GM21390 (cell line): Measurements from ENCODE around the gene PPCS.
"Not testable (repeated sequence)": the region's sequence is repeated elsewhere in the genome, so short reads cannot be mapped to it uniquely, and the experiment has no call there.

Source experiments
- ATAC-seq: cut with Tn5 transposase; IDR thresholded peaks from one replicate; pipeline ENCODE4 v1.9.1; 2021; ENCODE audit not compliant: unreplicated experiment

The PPCS gene

DNA sequence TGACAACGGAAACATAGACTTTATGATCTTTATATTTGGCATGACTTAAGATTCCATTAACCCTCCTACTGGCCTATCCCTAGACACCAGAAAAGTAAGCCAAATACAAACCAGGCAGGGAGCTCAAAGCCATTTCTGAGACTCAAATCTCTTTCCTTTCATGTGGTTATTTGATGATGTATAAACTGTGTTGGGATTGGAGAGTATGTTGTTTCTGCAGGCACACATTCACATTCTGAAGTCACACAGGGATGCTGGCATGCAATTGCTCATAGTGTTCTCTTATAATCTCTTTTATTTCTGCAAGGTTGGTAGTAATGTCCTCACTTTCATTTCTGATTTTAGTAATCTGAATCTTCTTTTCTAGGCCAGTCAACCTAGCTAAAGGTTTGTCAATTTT lies 6.3 kb upstream of the PPCS start:
- ATAC-seq = no peak

DNA sequence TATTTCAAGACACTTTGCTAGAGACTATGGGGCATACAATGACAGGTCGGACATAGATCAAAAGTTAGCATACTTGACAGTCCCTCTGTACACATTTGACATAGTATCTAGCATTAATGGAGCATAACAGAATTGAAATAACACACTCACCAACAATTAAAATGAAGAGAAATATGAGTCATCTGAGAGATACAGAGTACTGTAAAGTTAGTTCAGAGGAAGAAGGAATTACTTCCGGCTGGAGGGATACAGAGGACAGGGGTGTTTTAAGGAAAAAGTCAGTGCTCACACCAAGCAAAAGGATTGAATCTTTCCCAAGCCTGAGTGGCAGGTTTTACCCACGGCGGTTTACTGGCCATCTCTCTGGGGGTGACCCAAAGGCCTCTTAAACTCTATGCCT lies 3.0 kb upstream of the PPCS start:
- no peak for ATAC-seq

DNA sequence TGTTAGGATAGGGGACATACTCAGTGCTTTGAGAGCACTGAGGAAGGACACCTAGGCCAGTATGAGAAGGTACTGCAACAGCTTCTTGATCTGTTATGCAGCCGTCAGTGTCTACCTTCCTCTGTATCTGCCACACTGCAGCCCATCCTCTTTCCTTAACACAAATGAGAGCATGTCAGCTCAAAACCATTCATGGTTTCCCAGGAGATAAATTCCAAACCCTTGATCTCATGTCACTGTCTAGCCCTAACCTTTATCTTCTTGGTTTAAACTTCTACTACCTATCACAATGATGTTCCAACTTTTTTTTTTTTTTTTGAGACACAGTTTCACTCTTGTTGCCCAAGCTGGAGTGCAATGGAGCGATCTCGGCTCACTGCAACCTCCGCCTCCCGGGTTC lies 1.9 kb upstream of the PPCS start:
- ATAC-seq = no peak

DNA sequence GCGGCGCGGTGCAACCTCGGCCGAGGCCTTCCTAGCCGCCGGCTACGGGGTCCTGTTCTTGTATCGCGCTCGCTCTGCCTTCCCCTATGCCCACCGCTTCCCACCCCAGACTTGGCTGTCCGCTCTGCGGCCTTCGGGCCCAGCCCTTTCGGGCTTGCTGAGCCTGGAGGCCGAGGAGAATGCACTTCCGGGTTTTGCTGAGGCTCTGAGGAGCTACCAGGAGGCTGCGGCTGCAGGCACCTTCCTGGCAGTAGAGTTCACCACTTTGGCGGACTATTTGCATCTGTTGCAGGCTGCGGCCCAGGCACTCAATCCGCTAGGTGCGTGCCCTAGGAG lies 379 bp downstream of the PPCS start:
- ATAC-seq = peak; percentile 51

DNA sequence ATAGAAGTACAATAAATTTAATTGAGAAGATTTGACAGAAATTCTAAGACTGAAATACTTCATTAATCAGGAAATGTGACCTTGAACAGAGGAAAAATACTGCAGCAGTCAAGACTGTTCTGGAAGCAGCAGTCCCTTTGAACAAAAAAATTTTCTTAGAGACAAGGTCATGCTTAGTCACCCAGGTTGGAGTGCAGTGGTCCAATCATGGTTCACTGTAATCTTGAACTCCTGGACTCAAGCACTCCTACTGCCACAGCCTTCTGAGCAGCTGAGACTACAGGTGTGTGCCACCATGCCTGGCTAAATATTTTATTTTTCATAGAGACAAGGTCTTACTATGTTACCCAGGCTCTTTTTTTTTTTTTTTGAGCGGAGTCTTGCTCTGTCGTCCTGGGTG lies 4.9 kb downstream of the PPCS start:
- ATAC-seq = no peak

DNA sequence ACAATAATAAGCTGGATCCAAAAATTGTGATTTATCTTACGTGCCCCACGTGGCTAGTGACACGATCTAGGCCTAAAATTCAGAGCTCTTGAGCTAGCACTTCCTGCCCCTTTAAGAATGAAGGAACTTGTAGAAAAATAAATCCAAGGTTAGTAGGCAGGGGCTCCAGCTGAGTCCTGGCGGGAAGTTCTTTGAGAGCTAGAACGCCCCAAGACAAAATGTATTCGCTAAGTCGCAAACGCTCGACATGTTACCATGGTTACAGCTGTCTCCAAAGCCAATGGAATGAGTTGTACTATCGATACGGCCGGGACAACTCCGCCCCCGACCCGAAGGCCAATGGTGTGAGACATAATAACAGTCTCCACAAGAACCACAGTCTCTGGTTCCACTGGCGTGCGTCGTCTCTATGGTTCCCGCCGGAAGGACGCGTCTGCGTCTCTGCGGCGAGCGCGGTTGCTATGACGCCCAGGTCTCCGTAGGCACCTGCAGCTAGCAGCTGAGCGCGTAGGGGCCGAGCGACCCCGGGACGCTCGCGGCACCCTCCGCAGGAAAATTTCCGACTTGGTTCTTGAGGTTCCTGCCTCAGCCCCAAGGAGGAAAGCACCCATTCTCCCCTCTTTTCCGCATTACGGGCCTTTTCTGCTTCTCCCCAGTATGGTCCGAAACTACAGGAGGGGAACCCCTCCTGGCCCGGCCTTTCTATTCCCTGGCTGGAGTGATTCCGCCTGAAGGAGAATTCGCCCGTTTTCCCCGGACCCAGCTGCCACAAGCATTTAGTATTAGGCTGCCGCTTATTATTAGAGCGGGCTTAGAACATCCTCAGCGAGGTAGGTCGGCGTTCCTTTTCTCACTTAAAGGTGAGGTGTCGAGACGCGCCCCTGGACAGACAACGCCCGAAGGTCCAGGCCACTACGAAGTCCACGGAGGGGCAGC lies 6.8 kb downstream of the PPCS start, which contains the start of gene CCDC30:
CCDC30 (plus strand) TSS at position 459 of the 936 bp plus-strand sequence. CDS start 17,266 bp downstream, outside the sequence.
- peak; percentile 99 for ATAC-seq

DNA sequence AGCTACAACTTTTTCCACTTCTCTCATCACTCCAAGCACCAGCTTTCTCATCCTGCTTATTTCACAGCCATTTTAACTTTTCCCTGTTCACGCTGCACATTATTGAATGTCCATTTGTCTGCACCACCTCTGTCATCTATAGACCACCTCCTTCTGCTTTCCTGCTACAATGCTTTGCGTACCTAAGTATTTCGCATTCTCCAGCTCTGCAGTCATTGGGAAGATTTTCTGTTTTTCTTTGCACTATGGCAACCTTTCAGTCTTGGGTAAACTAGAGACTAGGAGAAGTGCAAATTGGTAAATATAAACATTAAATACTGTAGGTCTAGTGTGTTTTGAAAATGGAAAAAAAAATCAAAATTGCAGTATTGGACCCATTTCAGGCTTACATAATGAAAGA lies 7.6 kb downstream of the PPCS start:
- ATAC-seq = no peak

DNA sequence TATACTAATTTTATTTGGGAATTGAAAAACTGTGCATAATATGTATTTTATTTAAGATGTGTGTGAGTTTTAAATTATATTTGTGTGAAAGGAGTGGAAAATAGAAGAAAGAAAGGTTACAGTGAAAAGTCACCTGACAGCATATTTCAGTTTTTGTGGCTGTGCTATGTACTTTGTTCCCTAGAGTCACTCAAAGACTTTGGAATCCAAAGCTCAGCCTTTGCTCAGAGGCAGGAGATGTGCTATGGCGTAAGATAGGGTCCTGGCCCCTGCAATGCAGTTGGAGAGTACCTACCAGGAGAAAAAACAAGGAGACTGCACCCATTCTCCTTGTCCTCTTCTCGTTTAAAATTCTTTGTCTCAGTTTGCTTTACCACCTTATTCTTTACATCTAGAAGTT lies 9.7 kb downstream of the PPCS start:
- ATAC-seq = no peak

DNA sequence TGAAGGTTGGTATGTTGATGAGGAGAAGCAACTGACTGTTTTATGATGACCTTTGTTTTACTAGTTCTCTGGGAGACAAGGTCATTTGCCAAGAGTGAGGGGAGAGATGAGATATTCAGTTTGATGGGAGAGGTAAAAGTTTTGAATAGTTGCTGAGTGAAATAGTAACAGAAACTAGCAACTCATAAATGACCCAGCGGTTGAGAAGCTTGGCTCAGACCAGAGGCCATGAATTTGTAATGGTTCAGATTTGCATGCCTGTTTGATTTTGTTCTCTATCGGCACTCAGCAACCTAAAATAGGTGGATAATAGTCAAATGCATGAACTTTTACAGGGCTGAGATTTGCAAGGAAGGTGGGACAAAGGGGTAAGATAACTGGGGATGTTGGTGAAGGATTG lies 13.4 kb downstream of the PPCS start:
- no peak for ATAC-seq

DNA sequence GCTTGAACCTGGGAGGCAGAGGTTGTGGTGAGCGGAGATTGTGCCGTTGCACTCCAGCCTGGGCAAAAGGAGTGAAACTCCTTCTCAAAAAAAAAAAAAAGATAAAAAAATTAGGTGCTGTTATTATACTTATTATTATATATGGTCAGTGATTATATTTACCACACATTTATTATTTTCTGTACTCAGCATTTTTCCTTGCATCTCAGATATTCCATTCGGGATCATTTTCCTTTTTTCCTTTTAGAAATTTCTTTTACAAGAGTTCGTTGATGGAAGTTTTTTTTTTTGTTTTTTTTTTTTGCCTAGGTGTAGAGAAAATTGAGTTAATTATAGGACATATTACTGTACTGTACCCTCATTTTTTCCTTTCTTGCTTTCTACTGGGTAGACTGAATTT lies 20.3 kb downstream of the PPCS start:
- ATAC-seq = no peak

DNA sequence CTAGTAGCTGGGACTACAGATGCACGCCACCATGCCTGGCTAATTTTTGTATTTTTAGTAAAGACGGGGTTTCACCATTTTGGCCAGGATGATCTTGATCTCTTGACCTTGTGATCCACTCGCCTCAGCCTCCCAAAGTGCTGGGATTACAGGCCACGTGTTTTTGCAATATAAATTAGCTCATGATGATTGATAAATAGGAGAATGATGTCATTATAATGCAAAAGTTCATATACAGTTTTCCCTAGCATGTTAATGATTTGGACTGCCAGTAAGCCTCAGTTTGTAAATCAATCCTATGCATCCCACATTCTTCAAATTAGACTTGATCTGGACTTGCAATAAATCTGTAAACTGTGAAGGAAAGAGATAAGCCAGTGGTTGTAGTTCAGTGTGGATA lies 21.0 kb downstream of the PPCS start:
- not testable (repeated sequence) for ATAC-seq

DNA sequence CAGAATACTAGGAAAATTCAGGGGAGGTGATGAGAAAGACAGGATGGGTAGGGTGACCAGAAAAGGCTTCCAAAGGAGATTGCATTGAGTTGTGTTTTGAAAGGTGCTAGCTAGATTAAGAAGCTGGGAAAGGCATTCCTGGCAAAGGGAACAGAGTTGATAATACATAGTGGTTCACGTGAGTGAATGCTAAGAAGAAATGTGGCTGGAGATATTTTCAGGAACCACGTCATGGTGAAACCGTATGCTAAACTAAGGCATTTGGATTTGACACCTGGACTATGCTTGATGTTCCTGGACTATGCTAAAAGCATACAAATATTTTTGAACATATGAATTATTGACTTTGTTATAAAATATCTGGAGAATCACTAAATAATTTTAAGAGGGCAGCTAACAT lies 21.4 kb downstream of the PPCS start:
- no peak for ATAC-seq

DNA sequence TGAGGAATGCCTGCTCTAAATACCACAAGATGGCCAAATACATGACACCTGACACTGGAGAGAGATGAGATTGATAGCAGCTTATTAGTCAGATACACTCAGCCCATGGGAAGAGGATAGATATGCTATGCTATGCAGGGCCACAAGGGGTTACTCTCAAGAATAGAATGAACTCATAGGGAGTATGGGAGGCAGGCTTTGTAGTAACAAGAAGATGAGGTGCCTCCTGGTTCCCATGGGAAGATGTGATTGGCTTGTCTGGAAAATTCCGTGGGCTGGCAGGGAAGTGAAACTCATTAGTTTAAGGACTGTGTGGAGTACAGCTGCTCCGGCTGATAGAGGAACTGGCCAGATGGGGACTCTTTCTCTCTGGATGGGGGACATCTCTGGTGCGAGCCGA lies 23.3 kb downstream of the PPCS start:
- ATAC-seq = no peak

DNA sequence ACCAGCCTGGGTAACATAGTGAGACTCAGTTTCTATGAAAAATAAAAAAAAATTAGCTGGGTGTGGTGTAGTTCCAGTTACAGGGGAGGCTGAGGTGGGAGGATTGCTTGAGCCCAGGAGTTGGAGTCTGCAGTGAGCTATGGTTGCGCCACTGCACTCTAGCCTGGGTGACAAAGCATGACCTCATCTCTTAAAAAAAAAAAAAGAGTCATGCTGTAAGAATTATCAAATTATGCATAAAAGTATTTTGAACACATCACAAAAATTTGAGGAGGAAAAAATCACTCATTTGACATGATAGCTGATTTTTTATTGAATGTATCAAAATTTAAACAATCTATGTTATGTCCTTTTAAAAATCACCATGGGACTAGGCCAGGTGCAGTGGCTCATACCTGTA lies 24.6 kb downstream of the PPCS start:
- no peak for ATAC-seq

DNA sequence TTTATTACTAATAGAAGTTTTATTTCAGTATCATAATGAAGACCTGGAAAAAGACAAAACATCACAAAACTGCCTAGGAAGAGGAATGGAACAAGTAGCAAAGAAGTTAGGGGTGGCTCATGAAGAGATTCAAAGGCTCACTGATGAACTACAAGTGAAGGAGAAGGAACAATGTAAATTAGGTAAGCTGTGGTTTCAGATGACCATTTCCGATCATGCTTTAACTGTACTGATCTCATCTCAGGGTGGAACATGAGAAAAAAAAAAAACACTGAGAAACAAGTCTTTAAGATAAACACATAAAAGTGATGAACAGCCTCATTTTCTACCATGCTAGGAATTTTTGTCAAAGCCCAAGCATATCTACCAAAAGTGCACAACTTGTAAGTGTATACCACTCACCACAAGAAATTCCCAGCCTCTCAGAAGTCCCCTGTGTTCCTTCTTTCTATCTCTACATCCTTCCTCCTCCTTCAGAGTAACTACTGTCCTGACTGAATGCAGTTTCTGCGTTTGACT lies 26.4 kb downstream of the PPCS start:
- ATAC-seq = no peak

DNA sequence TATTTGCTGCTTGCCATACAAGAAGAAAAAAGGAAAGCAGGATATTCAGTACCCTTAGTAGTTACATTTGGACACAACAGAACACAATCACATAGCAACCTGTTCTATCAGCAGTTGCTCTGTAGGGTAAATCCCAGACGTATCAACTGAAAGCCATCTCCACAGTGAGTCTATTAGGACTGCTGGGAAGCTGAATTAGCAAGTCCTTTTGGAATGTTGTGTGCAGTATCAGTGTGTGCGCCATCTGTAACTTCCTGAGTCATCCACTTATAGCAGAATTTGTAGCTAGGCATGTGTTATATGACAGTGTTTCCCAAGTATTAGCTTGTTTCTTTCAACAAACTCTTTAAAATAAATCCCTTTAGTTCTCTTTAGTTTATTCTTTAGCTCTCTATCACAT lies 28.0 kb downstream of the PPCS start:
- no peak for ATAC-seq

DNA sequence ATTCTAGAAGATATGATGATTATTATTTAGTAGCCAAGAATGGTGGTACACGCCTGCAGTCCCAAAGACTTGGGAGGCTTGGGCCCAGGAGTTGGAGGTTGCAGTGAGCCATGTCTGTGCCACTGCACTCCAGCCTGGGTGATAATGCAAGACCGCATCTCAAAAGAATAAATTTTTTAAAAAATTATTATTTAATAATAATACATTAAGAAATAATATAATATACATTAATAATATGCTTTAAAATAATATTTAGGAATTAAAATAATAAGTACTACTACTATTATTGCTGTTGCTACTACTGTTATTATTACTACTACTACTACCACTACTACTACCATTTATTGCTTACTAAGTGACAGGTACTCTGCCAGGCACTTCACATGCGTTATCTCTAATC lies 33.9 kb downstream of the PPCS start:
- no peak for ATAC-seq

DNA sequence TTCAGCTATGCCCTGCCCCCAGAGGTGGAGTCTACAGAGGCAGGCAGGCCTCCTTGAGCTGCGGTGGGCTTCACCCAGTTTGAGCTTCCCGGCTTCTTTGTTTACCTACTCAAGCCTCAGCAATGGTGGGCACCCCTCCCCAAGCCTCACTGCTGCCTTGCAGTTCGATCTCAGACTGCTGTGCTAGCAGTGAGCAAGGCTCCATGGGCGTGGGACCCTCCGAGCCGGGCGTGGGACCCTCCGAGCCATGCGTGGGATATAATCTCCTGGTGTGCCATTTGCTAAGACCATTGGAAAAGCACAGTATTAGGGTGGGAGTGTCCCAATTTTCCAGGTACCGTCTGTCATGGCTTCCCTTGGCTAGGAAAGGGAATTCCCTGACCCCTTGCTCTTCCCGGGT lies 45.7 kb downstream of the PPCS start:
- ATAC-seq = not testable (repeated sequence)

DNA sequence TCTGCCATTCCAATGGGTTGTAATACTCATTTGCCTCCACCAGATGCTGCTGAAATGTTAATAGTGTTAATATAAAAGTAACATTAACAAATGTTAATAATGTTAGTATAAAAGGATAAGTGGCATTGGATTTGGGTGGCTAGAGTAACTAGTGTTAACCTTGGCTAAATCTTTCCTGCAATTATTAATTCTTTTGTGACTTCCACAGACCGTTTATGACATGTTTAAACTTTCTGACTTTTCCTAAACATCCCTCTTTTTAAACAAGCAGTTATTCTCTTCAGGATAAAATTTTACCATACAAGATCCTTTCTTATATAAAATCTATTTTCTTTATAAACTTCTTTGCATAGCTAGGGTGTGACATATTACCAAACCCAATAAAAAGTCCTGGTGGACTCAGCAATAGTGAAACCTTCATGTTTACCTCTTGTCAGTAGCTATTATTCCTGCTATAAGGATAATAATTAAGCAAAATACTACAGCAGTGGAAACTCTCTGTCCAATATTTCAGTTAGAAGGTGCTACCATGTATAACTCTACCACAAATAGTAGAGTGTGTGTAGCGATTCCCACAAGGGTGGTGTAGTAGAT lies 48.3 kb downstream of the PPCS start:
- no peak for ATAC-seq

DNA sequence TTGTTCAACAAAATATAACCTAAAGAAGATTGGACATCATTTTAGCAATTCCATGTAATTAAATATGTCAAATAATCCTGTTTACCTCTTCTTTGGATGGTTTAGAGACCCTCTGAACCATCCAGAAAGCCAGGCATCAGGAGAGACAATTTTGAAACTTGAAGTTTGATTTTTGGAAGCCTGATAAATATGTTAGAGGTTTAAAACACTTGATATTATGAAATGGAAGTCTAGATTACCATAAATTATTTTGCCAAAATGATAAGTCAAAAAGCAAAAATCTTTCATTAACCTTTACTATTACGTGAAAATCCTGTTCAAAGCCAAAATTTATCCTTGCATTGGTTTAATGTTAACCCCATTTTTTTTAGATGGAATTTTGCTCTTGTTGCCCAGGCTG lies 50.2 kb downstream of the PPCS start:
- no peak for ATAC-seq
